ENCODE results near the gene CEP43. TPM values are rescaled to one million over a fixed set of nuclear protein-coding genes. Genes with fewer than 3 reads are reported as not detected.

CEP43 gene
- polyA plus RNA-seq, 3 donors = 3.8 to 7.1 (median 6.4) TPM

DNA sequence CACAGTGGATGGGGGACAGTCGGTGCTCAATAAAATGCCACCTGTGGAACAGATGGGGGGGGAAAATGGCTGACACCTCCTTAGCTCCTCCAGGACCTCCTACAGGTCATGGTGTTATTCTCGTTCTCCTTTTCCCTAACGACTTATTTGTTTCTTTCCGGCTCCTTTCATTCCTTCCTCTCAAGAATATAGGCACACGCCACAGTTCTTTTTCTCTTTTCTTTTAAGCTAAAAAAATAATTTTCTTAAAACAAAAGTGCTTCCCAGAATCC, 41.5 kb upstream of the CEP43 start:
- Histone ChIP-seq H3K9me3 (replicated peaks in 1 of 2; ENCODE audit: control insufficient read depth in 1 of 2, insufficient read depth in 1 of 2, low read length in 2 of 2) (no peaks in the 10 kb centered on the region), H3K9ac (ENCODE audit: insufficient read depth, low read length, poor library complexity, severe bottlenecking) (peak overlapping the region; percentile 92), H4K20me1 (ENCODE audit: insufficient read depth, low read length) (peaks cover 34% of the 10 kb centered on the region), H3K27me3 (ENCODE audit: control insufficient read depth in 2 of 2, insufficient read depth in 2 of 2, low read length in 2 of 2) (no peaks in the 10 kb centered on the region), H2AFZ (ENCODE audit: insufficient read depth, low read depth, low read length, poor library complexity, severe bottlenecking) (no peak overlapping the region), H3K36me3 (replicated peaks in 1 of 2; ENCODE audit: control insufficient read depth in 1 of 2, insufficient read depth in 2 of 2, low read length in 2 of 2) (peaks cover 6 to 19% of the 10 kb centered on the region in 2 donors), H3K27ac (ENCODE audit: low read depth in 1 of 2, low read length in 2 of 2) (peak overlapping the region; percentile 99 to 100), H3K4me1 (ENCODE audit: control insufficient read depth in 1 of 2, insufficient read depth in 2 of 2, low read length in 2 of 2) (peaks cover 58 to 68% of the 10 kb centered on the region in 2 donors), H3K4me3 (replicated peaks in 1 of 3; ENCODE audit: low read depth in 2 of 3, low read length in 3 of 3) (peak overlapping the region; percentile 85 to 97 (median 95)), H3K79me2 (ENCODE audit: insufficient read depth, low read length) (peaks cover 52% of the 10 kb centered on the region), H3K4me2 (replicated peaks; ENCODE audit: extremely low read depth, low read length, poor library complexity, severe bottlenecking) (peak overlapping the region; percentile 95)
- Mint-ChIP-seq H3K27me3 (ENCODE audit: low read depth in 3 of 3) (peaks cover 0 to 8% (median 3%) of the 10 kb centered on the region in 3 donors), H3K27ac (peak overlapping the region; percentile 98 to 100 (median 100)), H3K9me3 (peaks cover 3 to 8% (median 3%) of the 10 kb centered on the region in 7 donors), H3K4me1 (peaks cover 58% of the 10 kb centered on the region), H3K4me3 (peak overlapping the region; percentile 93 to 97), H3K36me3 (peaks cover 21 to 31% of the 10 kb centered on the region in 2 donors)
- 51% methylated on average over 4 of the region's 5 CpGs for WGBS (ENCODE audit: insufficient coverage)
- intact Hi-C loops (cut with micrococcal nuclease) = loop anchor here (2.0 to 10.0 kb wide), 4 partner anchors 41 to 333 kb away; partner anchors contain the start of genes CEP43 (in 2 of the 2) and RPS6KA2 (in 2 of the 2)
- no peak for DNase-seq
- TF ChIP-seq, protein P1, sequence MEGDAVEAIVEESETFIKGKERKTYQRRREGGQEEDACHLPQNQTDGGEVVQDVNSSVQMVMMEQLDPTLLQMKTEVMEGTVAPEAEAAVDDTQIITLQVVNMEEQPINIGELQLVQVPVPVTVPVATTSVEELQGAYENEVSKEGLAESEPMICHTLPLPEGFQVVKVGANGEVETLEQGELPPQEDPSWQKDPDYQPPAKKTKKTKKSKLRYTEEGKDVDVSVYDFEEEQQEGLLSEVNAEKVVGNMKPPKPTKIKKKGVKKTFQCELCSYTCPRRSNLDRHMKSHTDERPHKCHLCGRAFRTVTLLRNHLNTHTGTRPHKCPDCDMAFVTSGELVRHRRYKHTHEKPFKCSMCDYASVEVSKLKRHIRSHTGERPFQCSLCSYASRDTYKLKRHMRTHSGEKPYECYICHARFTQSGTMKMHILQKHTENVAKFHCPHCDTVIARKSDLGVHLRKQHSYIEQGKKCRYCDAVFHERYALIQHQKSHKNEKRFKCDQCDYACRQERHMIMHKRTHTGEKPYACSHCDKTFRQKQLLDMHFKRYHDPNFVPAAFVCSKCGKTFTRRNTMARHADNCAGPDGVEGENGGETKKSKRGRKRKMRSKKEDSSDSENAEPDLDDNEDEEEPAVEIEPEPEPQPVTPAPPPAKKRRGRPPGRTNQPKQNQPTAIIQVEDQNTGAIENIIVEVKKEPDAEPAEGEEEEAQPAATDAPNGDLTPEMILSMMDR (IDR thresholded peaks at IDR 0.05) = no peak

DNA sequence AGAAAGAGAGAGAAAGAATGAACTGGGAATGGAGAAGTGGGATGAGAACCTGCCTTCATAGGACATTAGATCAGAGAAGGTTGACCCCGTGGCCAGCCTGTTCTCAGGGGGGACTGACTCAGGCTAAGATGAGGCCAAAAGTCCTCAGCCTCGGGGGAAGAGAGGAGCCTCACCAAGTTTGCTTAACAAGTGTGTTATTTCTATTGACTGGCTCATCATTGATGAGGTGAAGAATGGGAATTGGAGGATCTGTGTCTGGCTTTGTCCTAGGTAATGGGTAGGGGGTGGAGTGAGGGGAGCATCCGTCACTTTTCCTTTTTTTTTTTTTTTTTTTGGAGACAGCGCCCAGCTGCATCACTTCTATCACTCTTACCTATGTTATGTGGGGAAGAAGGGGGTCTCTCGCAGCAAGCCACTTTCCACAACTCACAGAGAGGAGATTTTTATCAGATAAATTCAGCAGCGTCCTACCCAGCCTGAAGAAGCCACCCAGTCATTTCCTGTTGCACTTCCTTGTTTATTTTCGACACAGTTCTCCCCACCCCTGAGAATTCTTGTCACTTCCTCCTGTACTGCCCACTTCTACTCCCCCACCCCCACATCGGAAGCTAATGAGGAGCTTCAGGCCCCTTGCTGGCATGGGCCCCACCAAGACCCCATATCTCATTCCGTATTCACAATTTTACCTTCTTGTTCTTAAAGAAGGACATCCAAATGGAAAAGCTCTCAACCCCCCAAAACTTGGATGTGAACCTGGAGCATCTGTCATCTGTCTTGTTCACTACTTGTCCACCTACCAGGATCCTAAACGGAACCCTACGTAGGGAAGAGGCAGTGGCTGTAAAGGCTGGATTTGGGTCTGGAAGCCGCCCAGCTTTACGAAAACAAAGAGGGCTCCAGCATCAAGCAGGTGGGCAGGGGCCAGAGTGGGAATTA, 40.0 kb upstream of the CEP43 start:
- Mint-ChIP-seq H3K4me3 (peak overlapping the region; percentile 73 to 90), H3K27ac (peak overlapping the region; percentile 98 to 100 (median 100)), H3K36me3 (peaks cover 6 to 16% of the 10 kb centered on the region in 2 donors), H3K27me3 (ENCODE audit: low read depth in 3 of 3) (peaks cover 0 to 11% (median 3%) of the 10 kb centered on the region in 3 donors), H3K4me1 (peaks cover 43% of the 10 kb centered on the region), H3K9me3 (peaks cover 6 to 20% (median 13%) of the 10 kb centered on the region in 7 donors)
- Histone ChIP-seq H3K79me2 (ENCODE audit: insufficient read depth, low read length) (peaks cover 37% of the 10 kb centered on the region), H3K9ac (ENCODE audit: insufficient read depth, low read length, poor library complexity, severe bottlenecking) (peak overlapping the region; percentile 92), H3K27ac (ENCODE audit: low read depth in 1 of 2, low read length in 2 of 2) (peak overlapping the region; percentile 99 to 100), H3K27me3 (ENCODE audit: control insufficient read depth in 2 of 2, insufficient read depth in 2 of 2, low read length in 2 of 2) (no peaks in the 10 kb centered on the region), H3K9me3 (replicated peaks in 1 of 2; ENCODE audit: control insufficient read depth in 1 of 2, insufficient read depth in 1 of 2, low read length in 2 of 2) (peaks cover 0 to 5% of the 10 kb centered on the region in 2 donors), H2AFZ (ENCODE audit: insufficient read depth, low read depth, low read length, poor library complexity, severe bottlenecking) (peak overlapping the region; percentile 78), H3K36me3 (replicated peaks in 1 of 2; ENCODE audit: control insufficient read depth in 1 of 2, insufficient read depth in 2 of 2, low read length in 2 of 2) (peaks cover 0 to 5% of the 10 kb centered on the region in 2 donors), H4K20me1 (ENCODE audit: insufficient read depth, low read length) (peaks cover 19% of the 10 kb centered on the region), H3K4me3 (replicated peaks in 1 of 3; ENCODE audit: low read depth in 2 of 3, low read length in 3 of 3) (peak overlapping the region; percentile 18 to 64 (median 21)), H3K4me2 (replicated peaks; ENCODE audit: extremely low read depth, low read length, poor library complexity, severe bottlenecking) (peak overlapping the region; percentile 70), H3K4me1 (ENCODE audit: control insufficient read depth in 1 of 2, insufficient read depth in 2 of 2, low read length in 2 of 2) (peaks cover 45 to 53% of the 10 kb centered on the region in 2 donors)
- TF ChIP-seq, protein P1 (IDR thresholded peaks at IDR 0.05) = no peak
- intact Hi-C loops (cut with micrococcal nuclease) = loop anchor here (5.0 to 10.0 kb wide), 3 partner anchors 133 to 334 kb away; partner anchors contain the start of gene RPS6KA2 (in 2 of the 2)
- WGBS (ENCODE audit: insufficient coverage) = 7% methylated on average over 4 of the region's 13 CpGs
- peak; percentile 87 to 91 (median 88) for DNase-seq
